Dermis microvascular lymphatic vessel endothelial cell (primary cell): Measurements from ENCODE around the gene ACP2. TPM values are rescaled to one million over a fixed set of nuclear protein-coding genes. Genes with fewer than 3 reads are reported as not detected.

ENCODE experiments used
- DNase-seq, 2 donors: peaks; one replicate each; pipeline versions ENCODE4 v3.0.0 to v3.0.0-alpha.2; 2010; ENCODE audit warnings: low read depth in 2 of 2
- total RNA-seq: library from RNA; depleted of rRNA; stranded (reverse); fragments of >200 nt; gene quantifications from 2 replicates; pipeline ENCODE4 v1.2.1, GENCODE V29; 2014

The ACP2 gene
- total RNA-seq, result 23.2 and 42.6 TPM in 2 replicates

GRCh38 chr11:47248664-47249377 is at the start of gene ACP2:
ACP2 (minus strand) TSS chr11:47248814; CDS start chr11:47248789, 25 bp downstream.
- peak; percentile 77 to 89 for DNase-seq

GRCh38 chr11:47296045-47296444 is 47.4 kb upstream of the ACP2 start:
- DNase-seq, result no peak

GRCh38 chr11:47295385-47295784 is 46.8 kb upstream of the ACP2 start:
- no peak for DNase-seq

- no peak for DNase-seq
These were observed 41.2 kb upstream of the ACP2 start for GRCh38 chr11:47289856-47290255.

- DNase-seq, result no peak
These were observed 39.5 kb upstream of the ACP2 start for GRCh38 chr11:47288066-47288465.

- no peak for DNase-seq
These were observed 37.6 kb upstream of the ACP2 start for GRCh38 chr11:47285969-47286770.

- no peak for DNase-seq
These were observed 35.5 kb upstream of the ACP2 start for GRCh38 chr11:47284151-47284550.

- no peak for DNase-seq
These were observed 33.8 kb upstream of the ACP2 start for GRCh38 chr11:47282462-47282861.

GRCh38 chr11:47280860-47281259 is 32.2 kb upstream of the ACP2 start:
- no peak for DNase-seq

- no peak for DNase-seq
These were observed 31.5 kb upstream of the ACP2 start for GRCh38 chr11:47280099-47280498.

GRCh38 chr11:47278769-47279168 is 30.2 kb upstream of the ACP2 start:
- DNase-seq, result no peak

GRCh38 chr11:47278058-47278457 is 29.4 kb upstream of the ACP2 start:
- no peak for DNase-seq

- DNase-seq, result no peak
These were observed 28.3 kb upstream of the ACP2 start for GRCh38 chr11:47276923-47277322.

- no peak for DNase-seq
These were observed 26.1 kb upstream of the ACP2 start for GRCh38 chr11:47274495-47275235.

- DNase-seq, result no peak
These were observed 24.1 kb upstream of the ACP2 start for GRCh38 chr11:47272706-47273105.

GRCh38 chr11:47271961-47272661 is 23.5 kb upstream of the ACP2 start:
- no peak for DNase-seq

- no peak for DNase-seq
These were observed 22.7 kb upstream of the ACP2 start for GRCh38 chr11:47271328-47271727.

- DNase-seq, result peak in 1 of 2 donors; percentile 24
These were observed 22.0 kb upstream of the ACP2 start for GRCh38 chr11:47270331-47271271.

- peak; percentile 65 to 91 for DNase-seq
These were observed 21.3 kb upstream of the ACP2 start, which contains the start of gene MADD for GRCh38 chr11:47269829-47270305. MADD (plus strand) TSS chr11:47270133.
